Liver (tissue), 9 donors: ENCODE measurements around the gene ECSCR. TPM values are rescaled to one million over a fixed set of nuclear protein-coding genes. Genes with fewer than 3 reads are reported as not detected.
A peak's percentile ranks its signal among the peaks of the same experiment; 100 is the strongest.

ENCODE experiments used
- DNase-seq: peaks from one replicate; pipeline ENCODE4 v3.0.0-alpha.2; 2017; ENCODE audit warnings: low spot score
- H3K27ac ChIP-seq, 2 donors: one replicate each; pipeline ENCODE4 v1.7.0; 2013; ENCODE audit warnings: inconsistent platforms in 2 of 2, low read length in 2 of 2, control low read depth in 1 of 2, low read depth in 1 of 2, mild to moderate bottlenecking in 1 of 2
- H3K27me3 ChIP-seq, 4 donors: one replicate each; pipeline versions ENCODE4 v1.6.1 to v1.7.0; 2013; ENCODE audit warnings: low read length in 3 of 4, inconsistent platforms in 1 of 4, mild to moderate bottlenecking in 1 of 4, moderate library complexity in 1 of 4; ENCODE audit not compliant: control insufficient read depth in 4 of 4, insufficient read depth in 4 of 4
- H3K36me3 ChIP-seq, 4 donors: one replicate each; pipeline versions ENCODE4 v1.6.1 to v1.7.0; 2013; ENCODE audit warnings: low read length in 3 of 4, mild to moderate bottlenecking in 3 of 4, low read depth in 1 of 4, moderate library complexity in 1 of 4; ENCODE audit not compliant: control insufficient read depth in 4 of 4, insufficient read depth in 3 of 4
- H3K4me1 ChIP-seq, 4 donors: one replicate each; pipeline versions ENCODE4 v1.6.1 to v1.7.0; 2013; ENCODE audit warnings: low read length in 3 of 4, mild to moderate bottlenecking in 3 of 4, moderate library complexity in 1 of 4; ENCODE audit not compliant: control insufficient read depth in 4 of 4, insufficient read depth in 4 of 4
- H3K4me3 ChIP-seq, 3 donors: one replicate each; pipeline versions ENCODE4 v1.6.1 to v1.7.0; 2013; ENCODE audit warnings: low read length in 3 of 3, control low read depth in 1 of 3, low read depth in 1 of 3, mild to moderate bottlenecking in 1 of 3
- H3K9ac ChIP-seq, 2 donors: one replicate each; pipeline ENCODE4 v1.7.0; 2013; ENCODE audit warnings: low read length in 2 of 2, mild to moderate bottlenecking in 2 of 2, moderate library complexity in 2 of 2, control low read depth in 1 of 2, low read depth in 1 of 2
- H3K9me3 ChIP-seq, 4 donors: one replicate each; pipeline versions ENCODE4 v1.6.1 to v1.7.0; 2013; ENCODE audit warnings: low read length in 3 of 4; ENCODE audit not compliant: control insufficient read depth in 4 of 4
- EGR1 ChIP-seq, 2 donors: IDR thresholded peaks; 2 replicates each; pipeline ENCODE4 v1.6.1; 2016 to 2018; ENCODE audit warnings: antibody characterized with exemption in 2 of 2, low read depth in 2 of 2
- FOXA1 ChIP-seq: IDR thresholded peaks from 2 replicates; pipeline ENCODE4 v1.6.1; 2016; ENCODE audit warnings: antibody characterized with exemption
- FOXA2 ChIP-seq: IDR thresholded peaks from 2 replicates; pipeline ENCODE4 v1.6.1; 2016; ENCODE audit warnings: antibody characterized with exemption
- GABPA ChIP-seq, 2 donors: IDR thresholded peaks in 1 of 2; conservative IDR thresholded peaks in 1 of 2; 2 replicates each; pipeline ENCODE4 v1.6.1; 2016; ENCODE audit warnings: antibody characterized with exemption in 2 of 2, mild to moderate bottlenecking in 1 of 2, moderate library complexity in 1 of 2
- HNF4A ChIP-seq, 2 donors: conservative IDR thresholded peaks; 2 replicates each; pipeline ENCODE4 v1.6.1; 2016; ENCODE audit warnings: antibody characterized with exemption in 2 of 2, mild to moderate bottlenecking in 2 of 2
- HNF4G ChIP-seq: IDR thresholded peaks from 2 replicates; pipeline ENCODE4 v1.6.1; 2016; ENCODE audit warnings: antibody characterized with exemption
- JUND ChIP-seq, 2 donors: IDR thresholded peaks; 2 replicates each; pipeline ENCODE4 v1.6.1; 2016; ENCODE audit warnings: antibody characterized with exemption in 2 of 2
- NR2F2 ChIP-seq: IDR thresholded peaks from 2 replicates; pipeline ENCODE4 v1.6.1; 2016; ENCODE audit warnings: antibody characterized with exemption
- RAD21 ChIP-seq, 2 donors: IDR thresholded peaks; 2 replicates each; pipeline ENCODE4 v1.6.1; 2016; ENCODE audit warnings: antibody characterized with exemption in 2 of 2, mild to moderate bottlenecking in 2 of 2
- RXRA ChIP-seq, 2 donors: IDR thresholded peaks; 2 replicates each; pipeline ENCODE4 v1.6.1; 2017 to 2018; ENCODE audit warnings: antibody characterized with exemption in 2 of 2, mild to moderate bottlenecking in 1 of 2
- SP1 ChIP-seq: IDR thresholded peaks from 2 replicates; pipeline ENCODE4 v1.6.1; 2018; ENCODE audit warnings: antibody characterized with exemption, mild to moderate bottlenecking
- TAF1 ChIP-seq: conservative IDR thresholded peaks from 2 replicates; pipeline ENCODE4 v1.6.1; 2016; ENCODE audit warnings: antibody characterized with exemption, mild to moderate bottlenecking
- YY1 ChIP-seq: IDR thresholded peaks from 2 replicates; pipeline ENCODE4 v1.6.1; 2016; ENCODE audit warnings: antibody characterized with exemption, mild to moderate bottlenecking
- WGBS: extraction: QIAGEN DNeasy Blood & Tissue Kit; methylation state at CpG from one replicate; pipeline ENCODE4 v1.1.7; 2013; 5-methylcytosine and 5-hydroxymethylcytosine counted together
- polyA plus RNA-seq, 2 donors: library from polyadenylated mRNA; stranded (reverse) in 1 of 2; unstranded in 1 of 2; fragments of 200-250 nt in 1 of 2; fragments of >200 nt in 1 of 2; fragmentation: Nextera tagmentation in 1 of 2; extraction: Ambion mirVana in 1 of 2; gene quantifications; one replicate each; pipeline versions ENCODE4 v1.2.1 to v1.2.3, GENCODE V29; 2013 to 2015
- total RNA-seq, 2 donors: library from RNA; depleted of rRNA; stranded (reverse); fragments of >200 nt; gene quantifications; one replicate each; pipeline ENCODE4 v1.2.3, GENCODE V29; 2014
- TF ChIP-seq, protein P1 (sequence below): IDR thresholded peaks from 2 replicates; pipeline ENCODE4 v1.6.1; 2016; ENCODE audit warnings: antibody characterized with exemption
- TF ChIP-seq, protein P2 (sequence below): IDR thresholded peaks from 2 replicates; pipeline ENCODE4 v1.6.1; 2016; ENCODE audit warnings: antibody characterized with exemption, mild to moderate bottlenecking
- TF ChIP-seq, protein P3 (sequence below): IDR thresholded peaks from 2 replicates; pipeline ENCODE4 v1.6.1; 2016; ENCODE audit warnings: antibody characterized with exemption
- TF ChIP-seq, protein P4 (sequence below): IDR thresholded peaks from 2 replicates; pipeline ENCODE4 v1.6.1; 2016; ENCODE audit warnings: antibody characterized with exemption
- TF ChIP-seq, protein P5 (sequence below): fragments of 150-350 bp; IDR thresholded peaks from 2 replicates; pipeline ENCODE4 v1.5.1; 2017; ENCODE audit warnings: improper control_type of control experiment, low read depth, low read length; ENCODE audit not compliant: missing input control
- donor health status: healthy.
- donor health status: healthy.
- donor health status: healthy.
- donor health status: healthy.
- donor health status: healthy.

ECSCR gene
- total and polyA plus RNA-seq, 4 donors: 3.2 to 4.9 (median 3.5) TPM

DNA sequence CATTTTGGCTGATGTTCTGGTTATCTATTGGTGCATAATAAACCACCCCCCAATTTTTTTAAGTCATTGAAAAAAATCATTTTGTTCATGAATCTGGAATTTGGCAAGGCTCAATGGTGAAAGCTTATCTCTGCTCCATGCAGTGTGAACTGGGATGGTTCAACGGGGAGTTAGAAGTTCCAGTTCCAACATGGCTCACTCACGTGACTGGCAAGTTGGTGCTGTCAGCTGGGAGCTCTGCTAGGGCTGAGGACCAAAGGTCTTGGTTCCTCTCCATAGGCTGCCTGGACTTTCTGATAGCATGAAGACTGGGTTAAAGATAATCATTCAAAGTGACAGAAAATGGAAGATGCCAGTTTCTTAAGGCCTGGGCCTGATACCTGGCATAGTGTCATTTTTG lies 55.6 kb downstream of the ECSCR start (continued):
- TF ChIP-seq, protein P1, sequence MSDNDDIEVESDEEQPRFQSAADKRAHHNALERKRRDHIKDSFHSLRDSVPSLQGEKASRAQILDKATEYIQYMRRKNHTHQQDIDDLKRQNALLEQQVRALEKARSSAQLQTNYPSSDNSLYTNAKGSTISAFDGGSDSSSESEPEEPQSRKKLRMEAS: no peak
- no peak for TF ChIP-seq HNF4G
- no peak for TF ChIP-seq RXRA (IDR thresholded peaks at IDR 0.05)

DNA sequence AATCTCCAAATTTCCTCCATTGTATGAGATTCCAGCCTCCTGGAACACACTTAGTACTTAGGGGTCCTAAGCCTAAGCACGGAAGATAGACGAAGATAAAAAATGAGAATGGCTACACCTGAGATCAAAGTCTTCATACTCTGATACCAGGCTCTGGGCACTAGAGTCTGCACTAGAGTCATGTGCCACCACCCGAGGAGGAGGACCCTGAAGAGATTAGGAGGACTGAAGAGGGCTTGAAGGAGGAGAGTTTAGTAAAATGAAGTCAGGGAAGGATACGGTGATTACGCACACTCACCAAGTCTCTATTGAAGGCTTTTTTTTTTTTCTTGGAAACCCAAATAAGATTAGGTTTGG lies 58.1 kb downstream of the ECSCR start:
- DNase-seq: no peak
- no peak for TF ChIP-seq TAF1
- H3K27me3 ChIP-seq: no peaks in the 10 kb centered on the region
- WGBS: 69% methylated on average over 5 of the region's 5 CpGs
- H3K27ac ChIP-seq: peak overlapping the region; percentile 92 to 95
- H3K36me3 ChIP-seq: no peaks in the 10 kb centered on the region
- peak overlapping the region; percentile 45 to 51 for H3K9ac ChIP-seq
- peak overlapping the region; percentile 38 to 47 (median 40) for H3K4me3 ChIP-seq
- H3K4me1 ChIP-seq: peaks cover 0 to 11% (median 8%) of the 10 kb centered on the region in 4 donors
- H3K9me3 ChIP-seq: no peaks in the 10 kb centered on the region

DNA sequence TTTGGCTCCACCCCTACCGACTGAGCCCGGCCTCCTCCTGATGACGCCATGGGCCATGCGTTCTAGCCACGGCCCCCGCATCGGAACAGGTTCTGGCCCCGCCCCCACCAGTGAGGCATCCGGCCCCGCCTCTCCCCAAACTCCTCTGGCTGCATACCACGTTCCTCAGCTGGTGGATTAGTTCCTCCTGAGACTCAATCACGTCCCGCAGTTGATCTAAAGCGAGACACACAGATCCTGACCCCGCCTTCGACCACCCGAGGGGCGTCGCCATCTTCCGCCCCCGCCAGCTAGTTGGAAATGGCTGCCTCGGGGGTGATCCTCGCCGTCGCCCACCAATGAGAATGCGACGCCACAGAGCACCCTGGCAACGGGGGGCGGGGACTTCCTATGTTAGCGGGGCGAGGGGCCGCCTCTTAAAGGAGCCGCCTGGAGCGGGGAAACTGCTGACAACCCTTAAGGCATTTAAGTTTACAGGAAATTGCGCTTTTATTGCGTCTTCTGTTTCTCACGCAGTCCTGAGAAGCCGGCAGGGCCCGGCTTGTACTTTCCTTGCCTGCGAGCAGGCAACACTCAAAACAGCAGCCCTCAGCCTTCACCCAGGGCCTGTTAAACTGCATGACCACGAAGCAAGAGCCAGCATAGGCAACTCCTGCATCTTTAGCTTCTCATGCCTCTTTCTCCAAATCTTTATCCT lies 58.6 kb downstream of the ECSCR start, which contains the start of gene SPATA24:
Gene SPATA24 (minus strand): TSS at position 303 of the 697 bp plus-strand sequence. CDS start 29 bp downstream, at position 274.
- Histone ChIP-seq H3K27ac (peak within 1 kb of the TSS; percentile 92 to 95), H3K9ac (peak within 1 kb of the TSS; percentile 45 to 56), H3K27me3 (no peaks in the 10 kb centered on the region), H3K4me1 (peaks cover 0 to 11% (median 8%) of the 10 kb centered on the region in 4 donors), H3K9me3 (no peaks in the 10 kb centered on the region), H3K4me3 (peak within 1 kb of the TSS; percentile 40 to 89 (median 74)), H3K36me3 (no peaks in the 10 kb centered on the region)
- 1% methylated on average over 41 of the region's 41 CpGs for WGBS
- peak; percentile 94 for DNase-seq
- TF ChIP-seq, protein P2, sequence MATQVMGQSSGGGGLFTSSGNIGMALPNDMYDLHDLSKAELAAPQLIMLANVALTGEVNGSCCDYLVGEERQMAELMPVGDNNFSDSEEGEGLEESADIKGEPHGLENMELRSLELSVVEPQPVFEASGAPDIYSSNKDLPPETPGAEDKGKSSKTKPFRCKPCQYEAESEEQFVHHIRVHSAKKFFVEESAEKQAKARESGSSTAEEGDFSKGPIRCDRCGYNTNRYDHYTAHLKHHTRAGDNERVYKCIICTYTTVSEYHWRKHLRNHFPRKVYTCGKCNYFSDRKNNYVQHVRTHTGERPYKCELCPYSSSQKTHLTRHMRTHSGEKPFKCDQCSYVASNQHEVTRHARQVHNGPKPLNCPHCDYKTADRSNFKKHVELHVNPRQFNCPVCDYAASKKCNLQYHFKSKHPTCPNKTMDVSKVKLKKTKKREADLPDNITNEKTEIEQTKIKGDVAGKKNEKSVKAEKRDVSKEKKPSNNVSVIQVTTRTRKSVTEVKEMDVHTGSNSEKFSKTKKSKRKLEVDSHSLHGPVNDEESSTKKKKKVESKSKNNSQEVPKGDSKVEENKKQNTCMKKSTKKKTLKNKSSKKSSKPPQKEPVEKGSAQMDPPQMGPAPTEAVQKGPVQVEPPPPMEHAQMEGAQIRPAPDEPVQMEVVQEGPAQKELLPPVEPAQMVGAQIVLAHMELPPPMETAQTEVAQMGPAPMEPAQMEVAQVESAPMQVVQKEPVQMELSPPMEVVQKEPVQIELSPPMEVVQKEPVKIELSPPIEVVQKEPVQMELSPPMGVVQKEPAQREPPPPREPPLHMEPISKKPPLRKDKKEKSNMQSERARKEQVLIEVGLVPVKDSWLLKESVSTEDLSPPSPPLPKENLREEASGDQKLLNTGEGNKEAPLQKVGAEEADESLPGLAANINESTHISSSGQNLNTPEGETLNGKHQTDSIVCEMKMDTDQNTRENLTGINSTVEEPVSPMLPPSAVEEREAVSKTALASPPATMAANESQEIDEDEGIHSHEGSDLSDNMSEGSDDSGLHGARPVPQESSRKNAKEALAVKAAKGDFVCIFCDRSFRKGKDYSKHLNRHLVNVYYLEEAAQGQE: peak; percentile 52
- TF ChIP-seq, protein P3, sequence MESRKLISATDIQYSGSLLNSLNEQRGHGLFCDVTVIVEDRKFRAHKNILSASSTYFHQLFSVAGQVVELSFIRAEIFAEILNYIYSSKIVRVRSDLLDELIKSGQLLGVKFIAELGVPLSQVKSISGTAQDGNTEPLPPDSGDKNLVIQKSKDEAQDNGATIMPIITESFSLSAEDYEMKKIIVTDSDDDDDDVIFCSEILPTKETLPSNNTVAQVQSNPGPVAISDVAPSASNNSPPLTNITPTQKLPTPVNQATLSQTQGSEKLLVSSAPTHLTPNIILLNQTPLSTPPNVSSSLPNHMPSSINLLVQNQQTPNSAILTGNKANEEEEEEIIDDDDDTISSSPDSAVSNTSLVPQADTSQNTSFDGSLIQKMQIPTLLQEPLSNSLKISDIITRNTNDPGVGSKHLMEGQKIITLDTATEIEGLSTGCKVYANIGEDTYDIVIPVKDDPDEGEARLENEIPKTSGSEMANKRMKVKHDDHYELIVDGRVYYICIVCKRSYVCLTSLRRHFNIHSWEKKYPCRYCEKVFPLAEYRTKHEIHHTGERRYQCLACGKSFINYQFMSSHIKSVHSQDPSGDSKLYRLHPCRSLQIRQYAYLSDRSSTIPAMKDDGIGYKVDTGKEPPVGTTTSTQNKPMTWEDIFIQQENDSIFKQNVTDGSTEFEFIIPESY: no peak
- TF ChIP-seq HNF4G: no peak
- no peak for TF ChIP-seq RAD21 (IDR thresholded peaks at IDR 0.05)
- TF ChIP-seq, protein P1: peak; percentile 90
- TF ChIP-seq RXRA (IDR thresholded peaks at IDR 0.05): peak; percentile 32 to 62
- peak in 1 of 2 donors; percentile 64 for TF ChIP-seq GABPA (IDR thresholded peaks at IDR 0.05 in 1 of 2, conservative IDR thresholded peaks at IDR 0.05 in 1 of 2)
- TF ChIP-seq, protein P4, sequence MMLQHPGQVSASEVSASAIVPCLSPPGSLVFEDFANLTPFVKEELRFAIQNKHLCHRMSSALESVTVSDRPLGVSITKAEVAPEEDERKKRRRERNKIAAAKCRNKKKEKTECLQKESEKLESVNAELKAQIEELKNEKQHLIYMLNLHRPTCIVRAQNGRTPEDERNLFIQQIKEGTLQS: peak; percentile 56
- TF ChIP-seq JUND (IDR thresholded peaks at IDR 0.05): no peak
- no peak for TF ChIP-seq TAF1
- TF ChIP-seq SP1: peak; percentile 75
- peak; percentile 98 for TF ChIP-seq YY1
- no peak for TF ChIP-seq HNF4A (conservative IDR thresholded peaks at IDR 0.05)
- TF ChIP-seq, protein P5, sequence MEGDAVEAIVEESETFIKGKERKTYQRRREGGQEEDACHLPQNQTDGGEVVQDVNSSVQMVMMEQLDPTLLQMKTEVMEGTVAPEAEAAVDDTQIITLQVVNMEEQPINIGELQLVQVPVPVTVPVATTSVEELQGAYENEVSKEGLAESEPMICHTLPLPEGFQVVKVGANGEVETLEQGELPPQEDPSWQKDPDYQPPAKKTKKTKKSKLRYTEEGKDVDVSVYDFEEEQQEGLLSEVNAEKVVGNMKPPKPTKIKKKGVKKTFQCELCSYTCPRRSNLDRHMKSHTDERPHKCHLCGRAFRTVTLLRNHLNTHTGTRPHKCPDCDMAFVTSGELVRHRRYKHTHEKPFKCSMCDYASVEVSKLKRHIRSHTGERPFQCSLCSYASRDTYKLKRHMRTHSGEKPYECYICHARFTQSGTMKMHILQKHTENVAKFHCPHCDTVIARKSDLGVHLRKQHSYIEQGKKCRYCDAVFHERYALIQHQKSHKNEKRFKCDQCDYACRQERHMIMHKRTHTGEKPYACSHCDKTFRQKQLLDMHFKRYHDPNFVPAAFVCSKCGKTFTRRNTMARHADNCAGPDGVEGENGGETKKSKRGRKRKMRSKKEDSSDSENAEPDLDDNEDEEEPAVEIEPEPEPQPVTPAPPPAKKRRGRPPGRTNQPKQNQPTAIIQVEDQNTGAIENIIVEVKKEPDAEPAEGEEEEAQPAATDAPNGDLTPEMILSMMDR: no peak
- peak; percentile 98 to 99 for TF ChIP-seq EGR1 (IDR thresholded peaks at IDR 0.05; ENCODE audit: low read depth in 2 of 2)
- no peak for TF ChIP-seq FOXA1
- peak; percentile 57 for TF ChIP-seq NR2F2
- TF ChIP-seq FOXA2: no peak
